ENCODE measurements around the gene SLC39A6.
"Not testable (repeated sequence)": the region's sequence is repeated elsewhere in the genome, so short reads cannot be mapped to it uniquely, and the experiment has no call there.

The SLC39A6 gene

GRCh38 chr18:36129300-36130038 is at the start of gene SLC39A6, which contains the start of gene ELP2:
TSS of gene SLC39A6 (minus strand) at chr18:36129340. CDS start at chr18:36127007, 2,333 bp downstream.
TSS of gene ELP2 (plus strand) at chr18:36129899. CDS start at chr18:36129934, 35 bp downstream.
- peak; percentile 87 to 96 (median 91) for DNase-seq (ENCODE audit: low read depth in 3 of 3)

- no peak for DNase-seq (ENCODE audit: low read depth in 3 of 3)
These were observed 48.8 kb upstream of the SLC39A6 start for GRCh38 chr18:36177913-36178312.

GRCh38 chr18:36176711-36177110 is 47.6 kb upstream of the SLC39A6 start:
- no peak for DNase-seq (ENCODE audit: low read depth in 3 of 3)

- DNase-seq (ENCODE audit: low read depth in 3 of 3), result no peak
These were observed 47.0 kb upstream of the SLC39A6 start for GRCh38 chr18:36176177-36176584.

GRCh38 chr18:36175481-36175880 is 46.3 kb upstream of the SLC39A6 start:
- no peak for DNase-seq (ENCODE audit: low read depth in 3 of 3)

GRCh38 chr18:36169938-36170337 is 40.8 kb upstream of the SLC39A6 start:
- DNase-seq (ENCODE audit: low read depth in 3 of 3), result no peak

GRCh38 chr18:36168296-36168695 is 39.2 kb upstream of the SLC39A6 start:
- DNase-seq (ENCODE audit: low read depth in 3 of 3), result not testable (repeated sequence)

- no peak for DNase-seq (ENCODE audit: low read depth in 3 of 3)
These were observed 38.6 kb upstream of the SLC39A6 start for GRCh38 chr18:36167692-36168218.

- DNase-seq (ENCODE audit: low read depth in 3 of 3), result no peak
These were observed 33.8 kb upstream of the SLC39A6 start for GRCh38 chr18:36162981-36163380.

- no peak for DNase-seq (ENCODE audit: low read depth in 3 of 3)
These were observed 31.8 kb upstream of the SLC39A6 start for GRCh38 chr18:36160959-36161371.

GRCh38 chr18:36158266-36158867 is 29.2 kb upstream of the SLC39A6 start:
- DNase-seq (ENCODE audit: low read depth in 3 of 3), result no peak

- no peak for DNase-seq (ENCODE audit: low read depth in 3 of 3)
These were observed 28.3 kb upstream of the SLC39A6 start for GRCh38 chr18:36157441-36157840.

GRCh38 chr18:36155851-36156757 is 27.0 kb upstream of the SLC39A6 start:
- DNase-seq (ENCODE audit: low read depth in 3 of 3), result no peak

GRCh38 chr18:36153771-36154170 is 24.6 kb upstream of the SLC39A6 start:
- no peak for DNase-seq (ENCODE audit: low read depth in 3 of 3)

- no peak for DNase-seq (ENCODE audit: low read depth in 3 of 3)
These were observed 24.1 kb upstream of the SLC39A6 start for GRCh38 chr18:36153203-36153602.

- no peak for DNase-seq (ENCODE audit: low read depth in 3 of 3)
These were observed 23.6 kb upstream of the SLC39A6 start for GRCh38 chr18:36152781-36153180.

GRCh38 chr18:36149514-36150289 is 20.6 kb upstream of the SLC39A6 start:
- no peak for DNase-seq (ENCODE audit: low read depth in 3 of 3)

- no peak for DNase-seq (ENCODE audit: low read depth in 3 of 3)
These were observed 14.3 kb upstream of the SLC39A6 start for GRCh38 chr18:36143391-36143790.

GRCh38 chr18:36142751-36143150 is 13.6 kb upstream of the SLC39A6 start:
- DNase-seq (ENCODE audit: low read depth in 3 of 3), result no peak

- DNase-seq (ENCODE audit: low read depth in 3 of 3), result no peak
These were observed 12.4 kb upstream of the SLC39A6 start for GRCh38 chr18:36141576-36141975.

GRCh38 chr18:36139245-36139644 is 10.1 kb upstream of the SLC39A6 start:
- DNase-seq (ENCODE audit: low read depth in 3 of 3), result no peak

Data from stimulated activated CD4-positive, alpha-beta T cell treated with anti-CD3 and anti-CD28 coated beads, TNF-alpha, amount 100 ng/mL, for 24 hours (primary cell).